H1 (cell line): ENCODE data around the gene CDKL4. TPM values are rescaled to one million over a fixed set of nuclear protein-coding genes. Genes with fewer than 3 reads are reported as not detected.

Experiments used
- CTCF ChIA-PET: fragments of 300-600 bp; sonication (Branson Sonifier 250); formaldehyde crosslinking; loops from one replicate; lab custom pipeline; 2021; ENCODE audit not compliant: partially characterized antibody; lab: Charles Lee
- POLR2A ChIA-PET: fragments of 300-600 bp; sonication (Branson Sonifier 250); formaldehyde crosslinking; loops from one replicate; lab custom pipeline; 2021; ENCODE audit warnings: inconsistent platforms; ENCODE audit not compliant: partially characterized antibody; lab: Charles Lee
- DNase-seq, 2 experiments: peaks; one replicate each; pipeline versions ENCODE4 v3.0.0 to v3.0.0-alpha.2; 2010 to 2022; ENCODE audit warnings: low spot score in 2 of 2, low read depth in 1 of 2, mixed read lengths in 1 of 2
- FAIRE-seq: peaks from 2 replicates; lab custom pipeline; 2011; peaks lifted over from hg19 to GRCh38; lab: Jason Lieb, UNC
- H2AFZ ChIP-seq: 2 replicates; pipeline ENCODE4 v1.8.1; 2012; ENCODE audit warnings: low read length, inconsistent platforms
- H2AK5ac ChIP-seq: 2 replicates; pipeline ENCODE4 v1.6.1; 2013; ENCODE audit warnings: low read depth, low read length
- H2BK120ac ChIP-seq: replicated peaks from 2 replicates; pipeline ENCODE3; 2013; ENCODE audit warnings: low read depth, low read length, inconsistent platforms
- H2BK12ac ChIP-seq: 2 replicates; pipeline ENCODE4 v1.6.1; 2013; ENCODE audit warnings: low read depth, low read length
- H2BK15ac ChIP-seq: 2 replicates; pipeline ENCODE4 v1.6.1; 2013; ENCODE audit warnings: low read length
- H2BK20ac ChIP-seq: 2 replicates; pipeline ENCODE4 v1.6.1; 2013; ENCODE audit warnings: low read length
- H2BK5ac ChIP-seq: 2 replicates; pipeline ENCODE4 v1.6.1; 2013; ENCODE audit warnings: low read depth, low read length
- H3K14ac ChIP-seq: 2 replicates; pipeline ENCODE4 v1.6.1; 2013; ENCODE audit warnings: inconsistent platforms; ENCODE audit not compliant: insufficient read length
- H3K18ac ChIP-seq: 2 replicates; pipeline ENCODE4 v1.6.1; 2013; ENCODE audit warnings: low read length; ENCODE audit errors: extremely low read depth
- H3K23ac ChIP-seq: 2 replicates; pipeline ENCODE4 v1.6.1; 2013; ENCODE audit warnings: inconsistent platforms; ENCODE audit not compliant: insufficient read length
- H3K23me2 ChIP-seq: 2 replicates; pipeline ENCODE4 v1.6.1; 2013; ENCODE audit warnings: low read depth, low read length
- H3K27ac ChIP-seq: 2 replicates; pipeline ENCODE4 v1.6.1; 2011; ENCODE audit warnings: low read depth, low read length, inconsistent platforms
- H3K27me3 ChIP-seq, 4 experiments: replicated peaks in 1 of 4; 1 replicate in 1 of 4; 2 replicates in 3 of 4; pipeline versions ENCODE4 v1.6.1 to v1.8.1; 2011 to 2013; ENCODE audit warnings: low read length in 3 of 4, mild to moderate bottlenecking in 3 of 4, inconsistent platforms in 2 of 4, mixed read lengths in 2 of 4, moderate library complexity in 1 of 4; ENCODE audit not compliant: control insufficient read depth in 3 of 4, insufficient read depth in 3 of 4; ENCODE audit errors: extremely low read depth in 1 of 4
- H3K36me3 ChIP-seq, 4 experiments: 2 replicates each; pipeline versions ENCODE4 v1.6.1 to v1.8.1; 2011 to 2013; ENCODE audit warnings: mild to moderate bottlenecking in 4 of 4, low read length in 3 of 4, moderate library complexity in 2 of 4, control low read depth in 1 of 4, inconsistent platforms in 1 of 4; ENCODE audit not compliant: insufficient read depth in 4 of 4, control insufficient read depth in 2 of 4
- H3K4ac ChIP-seq: replicated peaks from 2 replicates; pipeline ENCODE3; 2013; ENCODE audit warnings: low read length, low read depth, mixed read lengths, inconsistent platforms; ENCODE audit not compliant: insufficient read length
- H3K4me1 ChIP-seq, 4 experiments: replicated peaks in 1 of 4; 1 replicate in 1 of 4; 2 replicates in 3 of 4; pipeline versions ENCODE4 v1.6.1 to v1.8.1; 2011 to 2013; ENCODE audit warnings: low read length in 3 of 4, inconsistent platforms in 2 of 4, mixed read lengths in 1 of 4; ENCODE audit not compliant: insufficient read depth in 4 of 4, control insufficient read depth in 3 of 4
- H3K4me2 ChIP-seq, 2 experiments: 2 replicates each; pipeline versions ENCODE4 v1.6.1 to v1.8.1; 2011 to 2013; ENCODE audit warnings: low read depth in 2 of 2, low read length in 2 of 2, control low read depth in 1 of 2, inconsistent platforms in 1 of 2, mild to moderate bottlenecking in 1 of 2; ENCODE audit not compliant: insufficient read depth in 1 of 2
- H3K4me3 ChIP-seq, 4 experiments: fragments of 200-600, 300-600 bp in 1 of 4; sonication (generic), shearing (Covaris generic), sonication (Bioruptor Twin) in 1 of 4; 2 replicates each; pipeline versions ENCODE4 v1.5.1 to v1.8.1; 2011 to 2016; ENCODE audit warnings: low read length in 4 of 4, low read depth in 3 of 4, control low read depth in 2 of 4, inconsistent platforms in 2 of 4, mild to moderate bottlenecking in 2 of 4, mixed read lengths in 1 of 4, moderate library complexity in 1 of 4; ENCODE audit not compliant: insufficient read depth in 2 of 4; ENCODE audit errors: extremely low read depth in 1 of 4
- H3K56ac ChIP-seq: replicated peaks from 2 replicates; pipeline ENCODE3; 2013; ENCODE audit warnings: low read depth, mild to moderate bottlenecking, mixed read lengths, low read length, inconsistent platforms; ENCODE audit not compliant: insufficient read length
- H3K79me1 ChIP-seq: 2 replicates; pipeline ENCODE4 v1.6.1; 2013; ENCODE audit warnings: low read depth, low read length, control low read depth
- H3K79me2 ChIP-seq, 2 experiments: 2 replicates each; pipeline versions ENCODE4 v1.6.1 to v1.8.1; 2012 to 2013; ENCODE audit warnings: low read length in 2 of 2, mild to moderate bottlenecking in 2 of 2, inconsistent platforms in 1 of 2; ENCODE audit not compliant: insufficient read depth in 2 of 2, control insufficient read depth in 1 of 2
- H3K9ac ChIP-seq, 4 experiments: replicated peaks in 1 of 4; 1 replicate in 1 of 4; 2 replicates in 3 of 4; pipeline versions ENCODE4 v1.6.1 to v1.8.1; 2011 to 2013; ENCODE audit warnings: low read depth in 3 of 4, low read length in 3 of 4, control low read depth in 2 of 4, mild to moderate bottlenecking in 2 of 4, moderate library complexity in 2 of 4, inconsistent platforms in 1 of 4; ENCODE audit errors: extremely low read depth in 1 of 4
- H3K9me3 ChIP-seq, 2 experiments: 2 replicates each; pipeline versions ENCODE4 v1.6.1 to v1.8.1; 2012 to 2013; ENCODE audit warnings: mild to moderate bottlenecking in 2 of 2, moderate library complexity in 2 of 2, control low read depth in 1 of 2, inconsistent platforms in 1 of 2, low read depth in 1 of 2, low read length in 1 of 2, mixed read lengths in 1 of 2; ENCODE audit not compliant: insufficient read depth in 2 of 2
- H4K20me1 ChIP-seq, 2 experiments: replicated peaks in 1 of 2; 2 replicates each; pipeline versions ENCODE3 to v1.8.1; 2011 to 2013; ENCODE audit warnings: inconsistent platforms in 2 of 2, low read length in 2 of 2, mild to moderate bottlenecking in 1 of 2; ENCODE audit not compliant: insufficient read depth in 2 of 2, control insufficient read depth in 1 of 2
- H4K5ac ChIP-seq: 2 replicates; pipeline ENCODE4 v1.6.1; 2013; ENCODE audit warnings: low read length, low read depth, mixed read lengths, inconsistent platforms; ENCODE audit not compliant: insufficient read length
- H4K8ac ChIP-seq: 2 replicates; pipeline ENCODE4 v1.8.0; 2013; ENCODE audit warnings: mild to moderate bottlenecking, moderate library complexity, low read length, inconsistent platforms; ENCODE audit not compliant: insufficient read depth; ENCODE audit errors: extremely low read depth
- H4K91ac ChIP-seq: replicated peaks from 2 replicates; pipeline ENCODE3; 2013; ENCODE audit warnings: low read length, mixed read lengths, inconsistent platforms; ENCODE audit not compliant: insufficient read length
- BACH1 ChIP-seq: IDR thresholded peaks from 2 replicates; pipeline ENCODE4 v1.6.1; 2012; ENCODE audit warnings: low read length, improper control_type of control experiment
- CHD1 ChIP-seq: IDR thresholded peaks from 2 replicates; pipeline ENCODE4 v1.6.1; 2012; ENCODE audit warnings: low read depth, low read length, improper control_type of control experiment
- EZH2 ChIP-seq: fragments of 200-600 bp; sonication (generic); IDR thresholded peaks from 2 replicates; pipeline ENCODE4 v1.7.1; 2012; ENCODE audit warnings: low read depth, mild to moderate bottlenecking, moderate library complexity, low read length, inconsistent platforms; ENCODE audit not compliant: severe bottlenecking
- KDM4A ChIP-seq: IDR thresholded peaks from one replicate; pipeline ENCODE4 v1.7.1; 2012; ENCODE audit warnings: low read depth, mild to moderate bottlenecking, moderate library complexity, low read length, inconsistent platforms; ENCODE audit not compliant: severe bottlenecking
- POLR2A ChIP-seq, 2 experiments: IDR thresholded peaks; 1 replicate in 1 of 2; 2 replicates in 1 of 2; pipeline ENCODE4 v1.6.1; 2011; ENCODE audit warnings: low read depth in 2 of 2, low read length in 2 of 2, mild to moderate bottlenecking in 2 of 2; ENCODE audit errors: control extremely low read depth in 1 of 2
- RFX5 ChIP-seq: IDR thresholded peaks from 2 replicates; pipeline ENCODE4 v1.6.1; 2011; ENCODE audit warnings: low read depth, low read length, improper control_type of control experiment, borderline replicate concordance
- TAF7 ChIP-seq: optimal IDR thresholded peaks from 2 replicates; pipeline ENCODE3; 2011; ENCODE audit warnings: low read depth, mild to moderate bottlenecking, inconsistent platforms, low read length, moderate library complexity, borderline replicate concordance
- WGBS, 2 experiments: shearing (Covaris generic) in 1 of 2; methylation state at CpG; one replicate each; pipeline versions ENCODE4 v1.1.6 to v1.1.7; 2013 to 2015; ENCODE audit warnings: low lambda C conversion rate in 2 of 2, mixed read lengths in 2 of 2, inconsistent platforms in 1 of 2, low coverage in 1 of 2, missing lambda C conversion rate in 1 of 2; ENCODE audit not compliant: insufficient replicate concordance in 2 of 2, insufficient coverage in 1 of 2, insufficient read length in 1 of 2; ENCODE audit errors: extremely low coverage in 1 of 2, missing lambda C conversion rate in 1 of 2; 5-methylcytosine and 5-hydroxymethylcytosine counted together
- polyA plus RNA-seq, 7 experiments: library from polyadenylated mRNA; depleted of rRNA in 3 of 7; stranded (reverse) in 5 of 7; unstranded in 2 of 7; fragments of >200 nt in 5 of 7; fragments of 200-250 nt in 2 of 7; gene quantifications; 1 replicate in 5 of 7; 2 replicates in 1 of 7; 4 replicates in 1 of 7; pipeline versions ENCODE4 v1.2.1 to v1.2.3, GENCODE V29; 2011 to 2013; ENCODE audit warnings: missing spikeins in 2 of 7, mixed read lengths in 2 of 7
- total RNA-seq: library from RNA; stranded (reverse); fragmentation: NEBNext Ultra II Directional; extraction: Animal tissue kit (Norgen Biotek cat#: 25700); gene quantifications from 2 replicates; pipeline ENCODE4 v1.2.1, GENCODE V29; 2021
- TF ChIP-seq, protein P1 (sequence below), 3 experiments: IDR thresholded peaks; 1 replicate in 2 of 3; 2 replicates in 1 of 3; pipeline versions ENCODE4 v1.5.1 to v1.6.1; 2011; ENCODE audit warnings: low read length in 3 of 3, mild to moderate bottlenecking in 3 of 3, inconsistent platforms in 2 of 3, low read depth in 1 of 3, moderate library complexity in 1 of 3; ENCODE audit not compliant: insufficient read depth in 1 of 3; ENCODE audit errors: control extremely low read depth in 1 of 3
- TF ChIP-seq, protein P2 (sequence below): IDR thresholded peaks from 2 replicates; pipeline ENCODE4 v1.6.1; 2012; ENCODE audit warnings: low read length, inconsistent platforms

Gene CDKL4
- total and polyA plus RNA-seq, 2 of the 8 experiments (the other 6 are each of a cell fraction or from before 2014, with no cell fraction given) = not detected

DNA sequence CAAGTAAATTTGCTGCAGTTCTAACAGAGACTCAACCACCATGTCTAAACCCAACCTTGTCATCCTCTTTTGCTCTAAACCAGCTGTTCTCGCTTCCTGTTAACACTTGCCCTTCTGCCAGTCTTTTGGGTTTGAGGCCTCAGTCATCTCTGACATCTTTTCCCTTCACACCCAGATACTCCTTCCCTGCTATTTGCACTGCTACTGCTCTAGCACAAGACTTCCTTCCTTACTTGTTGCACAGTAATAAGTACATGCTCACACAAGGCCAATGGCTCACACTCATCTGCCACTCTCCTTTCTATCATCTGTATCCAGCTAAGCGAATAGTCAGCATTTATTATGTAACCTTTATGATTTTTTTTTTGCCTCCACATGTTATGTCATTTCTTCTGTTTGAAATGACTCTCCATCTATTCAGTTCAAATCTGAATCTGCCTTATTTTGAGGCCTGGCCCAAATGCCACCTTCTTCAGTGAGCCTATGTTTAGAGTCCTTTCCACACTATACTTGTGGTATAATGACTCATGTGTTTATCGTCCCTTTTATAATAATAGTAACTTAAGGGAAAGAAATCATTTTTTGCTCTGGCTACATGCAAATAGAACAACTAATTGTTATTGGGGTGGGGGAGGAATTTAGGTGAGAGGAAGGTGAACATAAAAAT lies 22.5 kb upstream of the CDKL4 start:
- Histone ChIP-seq H2AK5ac (no peak overlapping the region), H3K4me1 (no peaks in the 10 kb centered on the region), H3K36me3 (peaks cover 0 to 12% (median 2%) of the 10 kb centered on the region in 4 experiments; a peak in 2 of 8 replicates), H3K27ac (no peak overlapping the region), H3K56ac (no peak overlapping the region), H3K79me1 (no peaks in the 10 kb centered on the region), H2BK5ac (no peak overlapping the region), H4K5ac (no peak overlapping the region), H3K4ac (no peak overlapping the region), H3K23me2 (no peaks in the 10 kb centered on the region), H3K9me3 (no peaks in the 10 kb centered on the region), H3K27me3 (no peaks in the 10 kb centered on the region), H3K79me2 (no peaks in the 10 kb centered on the region), H2BK12ac (no peak overlapping the region), H3K14ac (no peak overlapping the region), H3K4me2 (no peak overlapping the region), H3K23ac (no peak overlapping the region), H2BK120ac (no peak overlapping the region), H2BK20ac (no peak overlapping the region), H4K8ac (no peak overlapping the region), H3K4me3 (no peak overlapping the region), H3K9ac (no peak overlapping the region), H4K20me1 (no peaks in the 10 kb centered on the region), H3K18ac (no peak overlapping the region), H2AFZ (no peak overlapping the region), H4K91ac (no peak overlapping the region), H2BK15ac (no peak overlapping the region)
- peak; percentile 39 for FAIRE-seq
- no peak for DNase-seq
- POLR2A ChIA-PET = no interaction called here
- WGBS, 2 experiments = 94% methylated on average over 3 of the region's 3 CpGs; no CpG with 5 or more reads in 1 of the 2 experiments
- CTCF ChIA-PET = interaction anchor here (0.9 to 1.4 kb wide), 2 partner anchors 15 to 207 kb away, joined by 3 to 4 read pairs; no protein-coding TSS in a partner anchor
- TF ChIP-seq, protein P1, sequence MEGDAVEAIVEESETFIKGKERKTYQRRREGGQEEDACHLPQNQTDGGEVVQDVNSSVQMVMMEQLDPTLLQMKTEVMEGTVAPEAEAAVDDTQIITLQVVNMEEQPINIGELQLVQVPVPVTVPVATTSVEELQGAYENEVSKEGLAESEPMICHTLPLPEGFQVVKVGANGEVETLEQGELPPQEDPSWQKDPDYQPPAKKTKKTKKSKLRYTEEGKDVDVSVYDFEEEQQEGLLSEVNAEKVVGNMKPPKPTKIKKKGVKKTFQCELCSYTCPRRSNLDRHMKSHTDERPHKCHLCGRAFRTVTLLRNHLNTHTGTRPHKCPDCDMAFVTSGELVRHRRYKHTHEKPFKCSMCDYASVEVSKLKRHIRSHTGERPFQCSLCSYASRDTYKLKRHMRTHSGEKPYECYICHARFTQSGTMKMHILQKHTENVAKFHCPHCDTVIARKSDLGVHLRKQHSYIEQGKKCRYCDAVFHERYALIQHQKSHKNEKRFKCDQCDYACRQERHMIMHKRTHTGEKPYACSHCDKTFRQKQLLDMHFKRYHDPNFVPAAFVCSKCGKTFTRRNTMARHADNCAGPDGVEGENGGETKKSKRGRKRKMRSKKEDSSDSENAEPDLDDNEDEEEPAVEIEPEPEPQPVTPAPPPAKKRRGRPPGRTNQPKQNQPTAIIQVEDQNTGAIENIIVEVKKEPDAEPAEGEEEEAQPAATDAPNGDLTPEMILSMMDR (IDR thresholded peaks at IDR 0.05; ENCODE audit: control extremely low read depth in 1 of 3, insufficient read depth in 1 of 3, low read depth in 1 of 3, low read length in 3 of 3) = no peak
- TF ChIP-seq BACH1 = no peak
- no peak for TF ChIP-seq KDM4A
- TF ChIP-seq RFX5 = no peak
- no peak for TF ChIP-seq CHD1
- no peak for TF ChIP-seq EZH2
- TF ChIP-seq TAF7 = no peak
- no peak for TF ChIP-seq POLR2A (IDR thresholded peaks at IDR 0.05; ENCODE audit: control extremely low read depth in 1 of 2, low read depth in 2 of 2, low read length in 2 of 2)
- TF ChIP-seq, protein P2, sequence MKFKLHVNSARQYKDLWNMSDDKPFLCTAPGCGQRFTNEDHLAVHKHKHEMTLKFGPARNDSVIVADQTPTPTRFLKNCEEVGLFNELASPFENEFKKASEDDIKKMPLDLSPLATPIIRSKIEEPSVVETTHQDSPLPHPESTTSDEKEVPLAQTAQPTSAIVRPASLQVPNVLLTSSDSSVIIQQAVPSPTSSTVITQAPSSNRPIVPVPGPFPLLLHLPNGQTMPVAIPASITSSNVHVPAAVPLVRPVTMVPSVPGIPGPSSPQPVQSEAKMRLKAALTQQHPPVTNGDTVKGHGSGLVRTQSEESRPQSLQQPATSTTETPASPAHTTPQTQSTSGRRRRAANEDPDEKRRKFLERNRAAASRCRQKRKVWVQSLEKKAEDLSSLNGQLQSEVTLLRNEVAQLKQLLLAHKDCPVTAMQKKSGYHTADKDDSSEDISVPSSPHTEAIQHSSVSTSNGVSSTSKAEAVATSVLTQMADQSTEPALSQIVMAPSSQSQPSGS = no peak
